Dermis microvascular lymphatic vessel endothelial cell (primary cell): ENCODE results near the gene DCAF5. TPM values are rescaled to one million over a fixed set of nuclear protein-coding genes. Genes with fewer than 3 reads are reported as not detected.
"Not testable (repeated sequence)": the region's sequence is repeated elsewhere in the genome, so short reads cannot be mapped to it uniquely, and the experiment has no call there.

ENCODE experiments used
- DNase-seq, 2 donors: peaks; one replicate each; pipeline versions ENCODE4 v3.0.0 to v3.0.0-alpha.2; 2010; ENCODE audit warnings: low read depth in 2 of 2
- total RNA-seq: library from RNA; depleted of rRNA; stranded (reverse); fragments of >200 nt; gene quantifications from 2 replicates; pipeline ENCODE4 v1.2.1, GENCODE V29; 2014

The DCAF5 gene
- total RNA-seq, 1 donor from 2014 or later, result 9.5 TPM

GRCh38 chr14:69044296-69044695, 108.6 kb downstream of the DCAF5 start:
- DNase-seq, result no peak

- DNase-seq, result peak in 1 of 2 donors; percentile 63
These were observed 109.2 kb downstream of the DCAF5 start for GRCh38 chr14:69043596-69044260.

GRCh38 chr14:69042787-69043444, 110.0 kb downstream of the DCAF5 start:
- no peak for DNase-seq

- DNase-seq, result no peak
These were observed 110.6 kb downstream of the DCAF5 start for GRCh38 chr14:69042299-69042698.

GRCh38 chr14:69041783-69042182, 111.1 kb downstream of the DCAF5 start:
- DNase-seq, result no peak

GRCh38 chr14:69040353-69040752, 112.6 kb downstream of the DCAF5 start:
- DNase-seq, result no peak

- peak; percentile 83 to 85 for DNase-seq
These were observed 113.7 kb downstream of the DCAF5 start for GRCh38 chr14:69039288-69039628.

- peak in 1 of 2 donors; percentile 91 for DNase-seq
These were observed 114.2 kb downstream of the DCAF5 start for GRCh38 chr14:69038455-69039287.

GRCh38 chr14:69037790-69038454, 115.0 kb downstream of the DCAF5 start:
- DNase-seq, result peak in 1 of 2 donors; percentile 79

- DNase-seq, result peak in 1 of 2 donors; percentile 47
These were observed 116.0 kb downstream of the DCAF5 start for GRCh38 chr14:69036757-69037506.

- DNase-seq, result peak; percentile 85 to 89
These were observed 118.2 kb downstream of the DCAF5 start for GRCh38 chr14:69034612-69035262.

GRCh38 chr14:69027242-69027913, 125.5 kb downstream of the DCAF5 start:
- DNase-seq, result no peak

- no peak for DNase-seq
These were observed 129.9 kb downstream of the DCAF5 start for GRCh38 chr14:69023035-69023434.

- DNase-seq, result not testable (repeated sequence)
These were observed 130.8 kb downstream of the DCAF5 start for GRCh38 chr14:69022093-69022492.

GRCh38 chr14:69017706-69018105, 135.2 kb downstream of the DCAF5 start:
- no peak for DNase-seq

GRCh38 chr14:69014829-69015259, 138.1 kb downstream of the DCAF5 start:
- peak in 1 of 2 donors; percentile 52 for DNase-seq

GRCh38 chr14:69013943-69014782, 138.8 kb downstream of the DCAF5 start:
- DNase-seq, result peak in 1 of 2 donors; percentile 72

- DNase-seq, result no peak
These were observed 140.5 kb downstream of the DCAF5 start for GRCh38 chr14:69012256-69012953.
